Astrocyte (in vitro differentiated cells and primary cell): Measurements from ENCODE around the gene RUNX3. TPM values are rescaled to one million over a fixed set of nuclear protein-coding genes. Genes with fewer than 3 reads are reported as not detected.
A peak's percentile ranks its signal among the peaks of the same experiment; 100 is the strongest.

Source experiments
- DNase-seq: peaks from one replicate; pipeline ENCODE4 v3.0.0-alpha.2; 2010; ENCODE audit warnings: low read depth
- FAIRE-seq: peaks from 2 replicates; lab custom pipeline; 2011; peaks lifted over from hg19 to GRCh38; lab: Jason Lieb, UNC
- H2AFZ ChIP-seq: 2 replicates; pipeline ENCODE4 v1.6.0; 2012; ENCODE audit warnings: low read depth, low read length, inconsistent platforms
- H3K27ac ChIP-seq: 2 replicates; pipeline ENCODE4 v1.5.1; 2011; ENCODE audit warnings: low read depth, low read length, inconsistent platforms
- H3K27me3 ChIP-seq: 2 replicates; pipeline ENCODE4 v1.6.0; 2011; ENCODE audit warnings: low read length, inconsistent platforms; ENCODE audit not compliant: insufficient read depth
- H3K36me3 ChIP-seq: 2 replicates; pipeline ENCODE4 v1.5.1; 2011; ENCODE audit warnings: low read length, inconsistent platforms; ENCODE audit not compliant: insufficient read depth
- H3K4me1 ChIP-seq: 2 replicates; pipeline ENCODE4 v1.5.1; 2011; ENCODE audit warnings: low read length, inconsistent platforms; ENCODE audit not compliant: insufficient read depth
- H3K4me2 ChIP-seq: 2 replicates; pipeline ENCODE4 v1.6.0; 2012; ENCODE audit warnings: low read length, inconsistent platforms
- H3K4me3 ChIP-seq: 2 replicates; pipeline ENCODE4 v1.5.1; 2011; ENCODE audit warnings: low read depth, mild to moderate bottlenecking, low read length, inconsistent platforms; ENCODE audit not compliant: insufficient read depth
- H3K79me2 ChIP-seq: 2 replicates; pipeline ENCODE4 v1.6.0; 2012; ENCODE audit warnings: mild to moderate bottlenecking, low read length, inconsistent platforms; ENCODE audit not compliant: insufficient read depth
- H3K9ac ChIP-seq: 2 replicates; pipeline ENCODE4 v1.6.0; 2012; ENCODE audit warnings: mild to moderate bottlenecking, low read length, inconsistent platforms
- H3K9me3 ChIP-seq: 2 replicates; pipeline ENCODE4 v1.5.1; 2012; ENCODE audit warnings: low read depth, mild to moderate bottlenecking, low read length, inconsistent platforms; ENCODE audit not compliant: insufficient read depth
- H4K20me1 ChIP-seq: 2 replicates; pipeline ENCODE4 v1.6.0; 2012; ENCODE audit warnings: low read length, inconsistent platforms; ENCODE audit not compliant: insufficient read depth
- H3K27ac Mint-ChIP-seq: one replicate; pipeline ENCODE4 v1.8.0; 2021; ENCODE audit warnings: mild to moderate bottlenecking, mixed read lengths; ENCODE audit not compliant: unreplicated experiment
- H3K27me3 Mint-ChIP-seq: one replicate; pipeline ENCODE4 v1.8.0; 2021; ENCODE audit warnings: low read depth, mixed read lengths; ENCODE audit not compliant: unreplicated experiment
- H3K36me3 Mint-ChIP-seq: one replicate; pipeline ENCODE4 v1.8.0; 2021; ENCODE audit warnings: low read depth, mixed read lengths; ENCODE audit not compliant: unreplicated experiment
- H3K4me1 Mint-ChIP-seq: one replicate; pipeline ENCODE4 v1.8.0; 2021; ENCODE audit warnings: low read depth, mixed read lengths; ENCODE audit not compliant: unreplicated experiment
- H3K4me3 Mint-ChIP-seq: one replicate; pipeline ENCODE4 v1.8.0; 2021; ENCODE audit warnings: mild to moderate bottlenecking, moderate library complexity, mixed read lengths; ENCODE audit not compliant: unreplicated experiment
- H3K9me3 Mint-ChIP-seq: one replicate; pipeline ENCODE4 v1.8.0; 2021; ENCODE audit warnings: mild to moderate bottlenecking, mixed read lengths; ENCODE audit not compliant: unreplicated experiment
- CTCF ChIP-seq: IDR thresholded peaks from 2 replicates; pipeline ENCODE4 v1.5.1; 2011; ENCODE audit warnings: low read depth, mild to moderate bottlenecking, inconsistent platforms, low read length, moderate library complexity; ENCODE audit not compliant: insufficient read depth
- EZH2 ChIP-seq: IDR thresholded peaks from 2 replicates; pipeline ENCODE4 v1.6.1; 2012; ENCODE audit warnings: mild to moderate bottlenecking, low read length, inconsistent platforms; ENCODE audit not compliant: insufficient read depth
- total RNA-seq: library from RNA; stranded (reverse); gene quantifications from 2 replicates; pipeline ENCODE4 v1.2.1, GENCODE V29; 2021

RUNX3 gene
- total RNA-seq, 1 donor from 2014 or later, result 2.5 TPM

GRCh38 chr1:24928689-24929397, 1.2 kb downstream of the RUNX3 start:
- Histone ChIP-seq H3K4me3 (no peak overlapping the region), H3K79me2 (no peaks in the 10 kb centered on the region), H3K4me2 (peak overlapping the region; percentile 25), H3K9ac (no peak overlapping the region), H3K4me1 (peaks cover 2% of the 10 kb centered on the region), H3K36me3 (no peaks in the 10 kb centered on the region), H3K27me3 (peaks cover 90% of the 10 kb centered on the region), H2AFZ (no peak overlapping the region), H4K20me1 (peaks cover 27% of the 10 kb centered on the region), H3K27ac (no peak overlapping the region), H3K9me3 (no peaks in the 10 kb centered on the region)
- H3K27me3 Mint-ChIP-seq, result peaks cover 76% of the 10 kb centered on the region
- H3K9me3 Mint-ChIP-seq, result peaks cover 11% of the 10 kb centered on the region
- no peak overlapping the region for H3K27ac Mint-ChIP-seq
- H3K4me3 Mint-ChIP-seq, result peak overlapping the region; percentile 62
- peaks cover 1% of the 10 kb centered on the region for H3K4me1 Mint-ChIP-seq
- TF ChIP-seq CTCF (no peak), EZH2 (no peak)
- FAIRE-seq (no peak), DNase-seq (no peak)
- H3K36me3 Mint-ChIP-seq, result peaks cover 8% of the 10 kb centered on the region

GRCh38 chr1:24927988-24928688, 1.9 kb downstream of the RUNX3 start:
- H3K4me2 ChIP-seq, result peak overlapping the region; percentile 25
- H3K4me1 Mint-ChIP-seq, result peaks cover 1% of the 10 kb centered on the region
- H3K79me2 ChIP-seq, result no peaks in the 10 kb centered on the region
- H3K9me3 Mint-ChIP-seq, result peaks cover 10% of the 10 kb centered on the region
- H3K27ac ChIP-seq, result no peak overlapping the region
- peaks cover 27% of the 10 kb centered on the region for H4K20me1 ChIP-seq
- H3K27ac Mint-ChIP-seq, result no peak overlapping the region
- H3K4me3 Mint-ChIP-seq, result peak overlapping the region; percentile 62
- H3K4me1 ChIP-seq, result peaks cover 2% of the 10 kb centered on the region
- no peak overlapping the region for H3K9ac ChIP-seq
- peaks cover 76% of the 10 kb centered on the region for H3K27me3 Mint-ChIP-seq
- no peak overlapping the region for H3K4me3 ChIP-seq
- no peak for TF ChIP-seq CTCF
- no peak for TF ChIP-seq EZH2
- DNase-seq, result no peak
- H3K36me3 Mint-ChIP-seq, result peaks cover 8% of the 10 kb centered on the region
- H3K9me3 ChIP-seq, result no peaks in the 10 kb centered on the region
- peaks cover 83% of the 10 kb centered on the region for H3K27me3 ChIP-seq
- H3K36me3 ChIP-seq, result no peaks in the 10 kb centered on the region
- H2AFZ ChIP-seq, result no peak overlapping the region
- FAIRE-seq, result no peak
